ENCODE data around the gene UNC119.

- TF ChIP-seq CTCF (IDR thresholded peaks at IDR 0.05; ENCODE audit: low read depth, low read length, poor library complexity, severe bottlenecking): no peak
- TF ChIP-seq EZH2phosphoT487 (IDR thresholded peaks at IDR 0.05; ENCODE audit: borderline replicate concordance, low read length): no peak
Measured at GRCh38 chr17:28520687-28521086, 31.7 kb downstream of the UNC119 start.
